Tibial artery (tissue), 4 donors: ENCODE data around the gene REX1BD.

ENCODE experiments used
- DNase-seq, 2 donors: peaks; one replicate each; pipeline ENCODE4 v3.0.0-alpha.2; 2019
- H3K27ac ChIP-seq, 2 donors: fragments of 200-600 bp; sonication (generic) in 1 of 2; 1 replicate in 1 of 2; 2 replicates in 1 of 2; pipeline ENCODE4 v1.5.1; 2018 to 2019; ENCODE audit warnings: mild to moderate bottlenecking in 1 of 2
- H3K27me3 ChIP-seq, 2 donors: fragments of 200-600 bp; sonication (generic) in 1 of 2; one replicate each; pipeline versions ENCODE4 v1.5.1 to v1.6.0; 2016 to 2019
- H3K36me3 ChIP-seq, 3 donors: fragments of 200-600 bp; sonication (generic) in 2 of 3; one replicate each; pipeline ENCODE4 v1.5.1; 2016 to 2019; ENCODE audit warnings: mild to moderate bottlenecking in 2 of 3
- H3K4me1 ChIP-seq, 4 donors: fragments of 200-600 bp; sonication (generic) in 2 of 4; 1 replicate in 3 of 4; 2 replicates in 1 of 4; pipeline ENCODE4 v1.5.1; 2016 to 2019
- H3K4me3 ChIP-seq, 2 donors: fragments of 200-600 bp; sonication (generic) in 1 of 2; 1 replicate in 1 of 2; 2 replicates in 1 of 2; pipeline ENCODE4 v1.5.1; 2018 to 2019; ENCODE audit warnings: mild to moderate bottlenecking in 2 of 2
- H3K9me3 ChIP-seq, 3 donors: fragments of 200-600 bp; sonication (generic) in 1 of 3; one replicate each; pipeline ENCODE4 v1.5.1; 2016 to 2019
- CTCF ChIP-seq, 2 experiments: fragments of 200-600 bp in 1 of 2; fragments of 450-650 bp in 1 of 2; IDR thresholded peaks; one replicate each; pipeline ENCODE4 v1.5.1; 2017 to 2019; ENCODE audit warnings: antibody characterized with exemption in 2 of 2, mild to moderate bottlenecking in 1 of 2, moderate library complexity in 1 of 2
- intact Hi-C: fragments of 100-400 bp; cut with DNase I; formaldehyde crosslinking; loops from one replicate; pipeline ENCODE4 v1.15.0; 2023; ENCODE audit warnings: low total_unique reads

The REX1BD gene

GRCh38 chr19:18618236-18618635 is 29.6 kb downstream of the REX1BD start:
- Histone ChIP-seq H3K4me1 (peaks cover 0 to 5% (median under 1%) of the 10 kb centered on the region in 4 donors), H3K9me3 (no peaks in the 10 kb centered on the region), H3K36me3 (no peaks in the 10 kb centered on the region), H3K4me3 (no peak overlapping the region), H3K27ac (no peak overlapping the region), H3K27me3 (peaks cover 0 to 63% of the 10 kb centered on the region in 2 donors)
- intact Hi-C loops: no loop called here
- no peak for DNase-seq
- TF ChIP-seq CTCF (IDR thresholded peaks at IDR 0.05): no peak

- TF ChIP-seq CTCF (IDR thresholded peaks at IDR 0.05): no peak
- intact Hi-C loops: no loop called here
- no peaks in the 10 kb centered on the region for H3K9me3 ChIP-seq
- no peaks in the 10 kb centered on the region for H3K4me1 ChIP-seq
- peaks cover 0 to 43% of the 10 kb centered on the region in 2 donors for H3K27me3 ChIP-seq
- DNase-seq: no peak
- H3K36me3 ChIP-seq: no peaks in the 10 kb centered on the region
- no peak overlapping the region for H3K27ac ChIP-seq
- H3K4me3 ChIP-seq: no peak overlapping the region
These were observed 31.7 kb downstream of the REX1BD start for GRCh38 chr19:18620311-18620710.

GRCh38 chr19:18620902-18621301 is 32.3 kb downstream of the REX1BD start:
- Histone ChIP-seq H3K27me3 (peaks cover 0 to 37% of the 10 kb centered on the region in 2 donors), H3K4me3 (no peak overlapping the region), H3K9me3 (no peaks in the 10 kb centered on the region), H3K4me1 (no peaks in the 10 kb centered on the region), H3K36me3 (no peaks in the 10 kb centered on the region), H3K27ac (no peak overlapping the region)
- no peak for TF ChIP-seq CTCF (IDR thresholded peaks at IDR 0.05)
- no peak for DNase-seq
- intact Hi-C loops: no loop called here

GRCh38 chr19:18626906-18627305 is 38.3 kb downstream of the REX1BD start:
- peaks cover 0 to 18% (median 6%) of the 10 kb centered on the region in 4 donors for H3K4me1 ChIP-seq
- peaks cover 0 to 4% of the 10 kb centered on the region in 2 donors for H3K27me3 ChIP-seq
- no peaks in the 10 kb centered on the region for H3K36me3 ChIP-seq
- no peak for DNase-seq
- no peak overlapping the region for H3K27ac ChIP-seq
- intact Hi-C loops: no loop called here
- no peak for TF ChIP-seq CTCF (IDR thresholded peaks at IDR 0.05)
- H3K4me3 ChIP-seq: no peak overlapping the region
- no peaks in the 10 kb centered on the region for H3K9me3 ChIP-seq

GRCh38 chr19:18629166-18630088 is 40.8 kb downstream of the REX1BD start:
- H3K27ac ChIP-seq: peak overlapping the region; percentile 47 to 48
- no peaks in the 10 kb centered on the region for H3K36me3 ChIP-seq
- TF ChIP-seq CTCF (IDR thresholded peaks at IDR 0.05): no peak
- intact Hi-C loops: no loop called here
- H3K27me3 ChIP-seq: no peaks in the 10 kb centered on the region
- H3K4me1 ChIP-seq: peaks cover 0 to 18% (median 6%) of the 10 kb centered on the region in 4 donors
- H3K9me3 ChIP-seq: no peaks in the 10 kb centered on the region
- DNase-seq: peak; percentile 78 to 80
- no peak overlapping the region for H3K4me3 ChIP-seq
